ENCODE results near the gene GNG7. TPM values are rescaled to one million over a fixed set of nuclear protein-coding genes. Genes with fewer than 3 reads are reported as not detected.

GNG7 gene
- polyA plus RNA-seq, 3 donors: 1.1 to 1.6 (median 1.3) TPM

DNA sequence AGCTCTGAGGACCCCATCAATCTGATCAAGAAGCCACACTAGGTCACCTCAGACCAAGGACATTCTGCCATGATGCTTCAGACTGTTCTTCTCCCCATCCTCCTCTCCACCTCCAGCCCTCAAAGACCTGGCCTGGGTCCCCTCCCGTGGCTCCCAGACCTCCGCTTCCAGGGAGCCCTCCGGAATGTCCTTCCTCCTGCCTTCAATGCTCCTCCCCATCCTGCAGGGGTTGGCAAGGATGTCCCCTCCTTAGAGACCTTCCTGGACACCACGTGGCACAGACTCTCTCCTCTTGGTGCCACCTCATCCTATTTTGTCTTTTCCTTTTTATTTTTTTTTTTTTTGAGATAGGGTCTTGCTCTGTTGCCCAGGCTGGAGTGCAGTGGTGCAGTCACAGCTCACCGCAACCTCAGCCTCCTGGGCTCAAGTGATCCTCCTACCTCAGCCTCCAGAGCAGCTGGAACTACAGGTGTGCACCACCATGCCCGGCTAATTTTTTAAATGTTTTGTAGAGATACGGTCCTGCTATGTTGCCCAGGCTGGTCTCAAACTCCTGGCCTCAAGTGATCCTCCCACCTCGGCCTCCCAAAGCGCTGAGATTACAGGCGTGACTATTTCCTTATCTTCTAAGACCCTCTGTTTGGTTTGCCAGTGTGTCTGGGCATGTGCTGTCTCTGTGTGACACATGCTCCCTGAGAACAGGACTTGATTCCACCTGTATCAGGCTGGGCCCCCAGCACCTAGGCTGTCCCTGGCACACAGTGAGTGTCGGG is 84.9 kb downstream of the GNG7 start:
- Histone ChIP-seq H3K4me1 (ENCODE audit: control insufficient read depth in 1 of 2, insufficient read depth in 2 of 2, low read length in 2 of 2) (peaks cover 84 to 100% of the 10 kb centered on the region in 2 donors), H3K36me3 (replicated peaks in 1 of 2; ENCODE audit: control insufficient read depth in 1 of 2, insufficient read depth in 2 of 2, low read length in 2 of 2) (no peaks in the 10 kb centered on the region), H3K79me2 (ENCODE audit: insufficient read depth, low read length) (peaks cover 10% of the 10 kb centered on the region), H3K4me3 (replicated peaks in 1 of 3; ENCODE audit: low read depth in 2 of 3, low read length in 3 of 3) (peak overlapping the region in 1 of 3 experiments; percentile 48), H3K9me3 (replicated peaks in 1 of 2; ENCODE audit: control insufficient read depth in 1 of 2, insufficient read depth in 1 of 2, low read length in 2 of 2) (peaks cover 12 to 16% of the 10 kb centered on the region in 2 donors), H2AFZ (ENCODE audit: insufficient read depth, low read depth, low read length, poor library complexity, severe bottlenecking) (no peak overlapping the region), H3K4me2 (replicated peaks; ENCODE audit: extremely low read depth, low read length, poor library complexity, severe bottlenecking) (peak overlapping the region; percentile 50), H3K27ac (ENCODE audit: low read depth in 1 of 2, low read length in 2 of 2) (peak overlapping the region; percentile 90 to 96), H3K27me3 (ENCODE audit: control insufficient read depth in 2 of 2, insufficient read depth in 2 of 2, low read length in 2 of 2) (no peaks in the 10 kb centered on the region), H4K20me1 (ENCODE audit: insufficient read depth, low read length) (no peaks in the 10 kb centered on the region), H3K9ac (ENCODE audit: insufficient read depth, low read length, poor library complexity, severe bottlenecking) (peak overlapping the region; percentile 52)
- Mint-ChIP-seq H3K4me3 (no peak overlapping the region), H3K27ac (peak overlapping the region; percentile 95 to 99 (median 98)), H3K4me1 (peaks cover 88% of the 10 kb centered on the region), H3K9me3 (peaks cover 13 to 23% (median 18%) of the 10 kb centered on the region in 7 donors), H3K27me3 (ENCODE audit: low read depth in 3 of 3) (peaks cover 2 to 4% (median 2%) of the 10 kb centered on the region in 3 donors), H3K36me3 (peaks cover 0 to 12% of the 10 kb centered on the region in 2 donors)
- intact Hi-C loops (cut with micrococcal nuclease): loop anchor here in 1 of 2 donors (2.0 to 10.0 kb wide), 3 partner anchors 13 to 525 kb away; no protein-coding TSS in a partner anchor
- WGBS (ENCODE audit: insufficient coverage): 88% methylated on average over 8 of the region's 11 CpGs
- no peak for TF ChIP-seq CTCF (IDR thresholded peaks at IDR 0.05)
- no peak for DNase-seq

DNA sequence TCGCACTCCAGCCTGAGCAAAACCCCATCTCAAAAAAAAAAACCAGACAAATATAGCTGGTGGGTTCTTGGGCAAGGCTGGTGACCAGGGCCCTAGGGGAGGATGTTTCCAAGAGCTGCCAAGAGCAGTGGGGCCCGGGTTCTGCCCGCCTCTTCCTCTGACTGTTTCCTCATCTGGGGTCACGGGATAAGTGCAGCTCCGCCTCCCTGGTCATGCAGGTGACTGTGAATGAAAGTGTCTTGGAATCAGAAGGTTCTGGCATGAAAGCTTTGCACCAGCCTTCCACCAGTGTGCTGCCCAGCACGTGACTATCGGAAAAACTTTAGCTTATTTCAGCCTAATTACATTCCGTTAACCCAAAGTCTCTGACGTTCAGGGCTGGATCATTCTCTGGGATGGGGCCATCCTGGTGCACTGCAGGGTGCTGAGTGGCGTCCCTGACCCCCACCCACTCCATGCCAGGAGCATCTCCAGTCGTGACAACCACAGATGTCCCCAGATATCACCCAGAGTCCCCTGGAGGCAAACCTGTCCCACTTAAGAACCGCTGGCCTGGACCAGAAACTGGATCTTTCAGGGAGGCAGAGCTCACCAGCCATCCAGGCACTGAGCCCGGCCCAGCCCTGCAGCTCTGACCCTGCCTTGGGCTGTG is 85.6 kb downstream of the GNG7 start:
- no peak for TF ChIP-seq CTCF (IDR thresholded peaks at IDR 0.05)
- Mint-ChIP-seq H3K27ac (peak overlapping the region; percentile 87 to 98 (median 98)), H3K27me3 (ENCODE audit: low read depth in 3 of 3) (peaks cover 2 to 4% (median 2%) of the 10 kb centered on the region in 3 donors), H3K4me3 (peak overlapping the region in 1 of 2 donors; percentile 21), H3K36me3 (peaks cover 0 to 12% of the 10 kb centered on the region in 2 donors), H3K4me1 (peaks cover 87% of the 10 kb centered on the region), H3K9me3 (peaks cover 13 to 23% (median 18%) of the 10 kb centered on the region in 7 donors)
- H3K9ac ChIP-seq (ENCODE audit: insufficient read depth, low read length, poor library complexity, severe bottlenecking): peak overlapping the region; percentile 52
- peaks cover 12 to 16% of the 10 kb centered on the region in 2 donors for H3K9me3 ChIP-seq (replicated peaks in 1 of 2; ENCODE audit: control insufficient read depth in 1 of 2, insufficient read depth in 1 of 2, low read length in 2 of 2)
- peak overlapping the region; percentile 47 for H2AFZ ChIP-seq (ENCODE audit: insufficient read depth, low read depth, low read length, poor library complexity, severe bottlenecking)
- 28% methylated on average over 12 of the region's 13 CpGs for WGBS (ENCODE audit: insufficient coverage)
- intact Hi-C loops (cut with micrococcal nuclease): loop anchor here in 1 of 2 donors (2.0 to 10.0 kb wide), 3 partner anchors 14 to 525 kb away; no protein-coding TSS in a partner anchor
- H3K79me2 ChIP-seq (ENCODE audit: insufficient read depth, low read length): peaks cover 10% of the 10 kb centered on the region
- no peaks in the 10 kb centered on the region for H4K20me1 ChIP-seq (ENCODE audit: insufficient read depth, low read length)
- peaks cover 79 to 94% of the 10 kb centered on the region in 2 donors for H3K4me1 ChIP-seq (ENCODE audit: control insufficient read depth in 1 of 2, insufficient read depth in 2 of 2, low read length in 2 of 2)
- H3K27me3 ChIP-seq (ENCODE audit: control insufficient read depth in 2 of 2, insufficient read depth in 2 of 2, low read length in 2 of 2): no peaks in the 10 kb centered on the region
- DNase-seq: peak; percentile 85 to 87 (median 87)
- peak overlapping the region; percentile 90 to 96 for H3K27ac ChIP-seq (ENCODE audit: low read depth in 1 of 2, low read length in 2 of 2)
- peak overlapping the region; percentile 45 for H3K4me2 ChIP-seq (replicated peaks; ENCODE audit: extremely low read depth, low read length, poor library complexity, severe bottlenecking)
- H3K36me3 ChIP-seq (replicated peaks in 1 of 2; ENCODE audit: control insufficient read depth in 1 of 2, insufficient read depth in 2 of 2, low read length in 2 of 2): no peaks in the 10 kb centered on the region
- peak overlapping the region in 1 of 3 experiments; percentile 48 for H3K4me3 ChIP-seq (replicated peaks in 1 of 3; ENCODE audit: low read depth in 2 of 3, low read length in 3 of 3)
